H9 (cell line): Measurements from ENCODE around the gene WDFY3. TPM values are rescaled to one million over a fixed set of nuclear protein-coding genes. Genes with fewer than 3 reads are reported as not detected.

Source experiments
- DNase-seq: peaks from one replicate; pipeline ENCODE4 v3.0.0-alpha.2; 2017
- H2AFZ ChIP-seq: one replicate; pipeline ENCODE4 v1.6.1; 2013; ENCODE audit warnings: mild to moderate bottlenecking, low read length, control low read depth, moderate library complexity
- H2AK5ac ChIP-seq: 2 replicates; pipeline ENCODE4 v1.6.1; 2013; ENCODE audit warnings: low read length, control low read depth, mixed read lengths; ENCODE audit not compliant: insufficient read length
- H2BK120ac ChIP-seq: one replicate; pipeline ENCODE4 v1.6.1; 2013; ENCODE audit warnings: low read depth, mild to moderate bottlenecking, low read length, control low read depth, inconsistent platforms; ENCODE audit not compliant: poor library complexity, severe bottlenecking
- H2BK12ac ChIP-seq: 2 replicates; pipeline ENCODE4 v1.6.1; 2013; ENCODE audit warnings: low read length, control low read depth, mixed read lengths, low read depth; ENCODE audit not compliant: insufficient read length
- H2BK15ac ChIP-seq: 2 replicates; pipeline ENCODE4 v1.6.1; 2013; ENCODE audit warnings: low read depth, low read length, control low read depth
- H2BK20ac ChIP-seq: one replicate; pipeline ENCODE4 v1.6.1; 2013; ENCODE audit warnings: low read depth, mild to moderate bottlenecking, low read length, control low read depth, inconsistent platforms; ENCODE audit not compliant: poor library complexity, severe bottlenecking
- H2BK5ac ChIP-seq: 2 replicates; pipeline ENCODE4 v1.6.1; 2013; ENCODE audit warnings: low read length, control low read depth, mixed read lengths; ENCODE audit not compliant: insufficient read length
- H3K14ac ChIP-seq: 2 replicates; pipeline ENCODE4 v1.6.1; 2013; ENCODE audit warnings: low read length, control low read depth; ENCODE audit not compliant: insufficient read depth
- H3K18ac ChIP-seq: 2 replicates; pipeline ENCODE4 v1.6.1; 2013; ENCODE audit warnings: low read depth, mild to moderate bottlenecking, mixed read lengths, low read length, control low read depth; ENCODE audit not compliant: insufficient read length
- H3K23ac ChIP-seq: 2 replicates; pipeline ENCODE4 v1.6.1; 2013; ENCODE audit warnings: low read length, control low read depth, mixed read lengths, low read depth; ENCODE audit not compliant: insufficient read length
- H3K23me2 ChIP-seq: 2 replicates; pipeline ENCODE4 v1.6.1; 2013; ENCODE audit warnings: low read depth, mild to moderate bottlenecking, mixed read lengths, low read length, control low read depth; ENCODE audit not compliant: insufficient read length, poor library complexity, severe bottlenecking
- H3K27ac ChIP-seq: 2 replicates; pipeline ENCODE4 v1.5.1; 2013; ENCODE audit warnings: low read length, control low read depth, mixed read lengths, low read depth; ENCODE audit not compliant: insufficient read length
- H3K27me3 ChIP-seq: 2 replicates; pipeline ENCODE4 v1.6.1; 2013; ENCODE audit warnings: low read length, control low read depth, inconsistent platforms; ENCODE audit not compliant: insufficient read depth
- H3K4ac ChIP-seq: 2 replicates; pipeline ENCODE4 v1.6.1; 2013; ENCODE audit warnings: low read depth, mild to moderate bottlenecking, control low read depth, inconsistent platforms, low read length, moderate library complexity
- H3K4me1 ChIP-seq: 2 replicates; pipeline ENCODE4 v1.6.1; 2013; ENCODE audit warnings: low read length, control low read depth, inconsistent platforms; ENCODE audit not compliant: insufficient read depth
- H3K4me2 ChIP-seq: 2 replicates; pipeline ENCODE4 v1.6.1; 2013; ENCODE audit warnings: low read length, control low read depth, mixed read lengths; ENCODE audit not compliant: insufficient read length, insufficient read depth
- H3K56ac ChIP-seq: 2 replicates; pipeline ENCODE4 v1.6.1; 2013; ENCODE audit warnings: low read depth, mild to moderate bottlenecking, mixed read lengths, low read length, control low read depth; ENCODE audit not compliant: insufficient read length
- H3K79me1 ChIP-seq: 2 replicates; pipeline ENCODE4 v1.6.1; 2013; ENCODE audit warnings: low read depth, mild to moderate bottlenecking, moderate library complexity, low read length, control low read depth, inconsistent platforms; ENCODE audit not compliant: insufficient read depth, poor library complexity, severe bottlenecking
- H3K79me2 ChIP-seq: 2 replicates; pipeline ENCODE4 v1.6.1; 2013; ENCODE audit warnings: low read length, control low read depth, inconsistent platforms; ENCODE audit not compliant: insufficient read depth
- H3K9ac ChIP-seq: 2 replicates; pipeline ENCODE4 v1.6.1; 2013; ENCODE audit warnings: low read length, control low read depth, mixed read lengths; ENCODE audit not compliant: insufficient read length; ENCODE audit errors: extremely low read depth
- H3K9me3 ChIP-seq: one replicate; pipeline ENCODE4 v1.6.1; 2013; ENCODE audit warnings: low read depth, low read length, inconsistent platforms; ENCODE audit not compliant: control insufficient read depth
- H3T11ph ChIP-seq: one replicate; pipeline ENCODE4 v1.6.1; 2013; ENCODE audit warnings: mild to moderate bottlenecking, low read length, control low read depth, inconsistent platforms
- H4K20me1 ChIP-seq: one replicate; pipeline ENCODE4 v1.6.1; 2013; ENCODE audit not compliant: control insufficient read depth, insufficient read length, insufficient read depth
- H4K5ac ChIP-seq: 2 replicates; pipeline ENCODE4 v1.6.1; 2013; ENCODE audit warnings: low read depth, mild to moderate bottlenecking, mixed read lengths, low read length, control low read depth; ENCODE audit not compliant: insufficient read length
- H4K8ac ChIP-seq: replicated peaks from 2 replicates; pipeline ENCODE4 v1.6.1; 2013; ENCODE audit warnings: low read length, control low read depth, mixed read lengths, low read depth; ENCODE audit not compliant: insufficient read length
- H4K91ac ChIP-seq: 2 replicates; pipeline ENCODE4 v1.6.1; 2013; ENCODE audit warnings: low read depth, mild to moderate bottlenecking, moderate library complexity, mixed read lengths, low read length, control low read depth; ENCODE audit not compliant: insufficient read length
- H3K27ac Mint-ChIP-seq, 3 experiments: 2 replicates in 2 of 3; 3 replicates in 1 of 3; pipeline ENCODE4 v1.8.0; 2020 to 2021; ENCODE audit warnings: mixed read lengths in 3 of 3, mild to moderate bottlenecking in 1 of 3, moderate library complexity in 1 of 3
- H3K27me3 Mint-ChIP-seq: 2 replicates; pipeline ENCODE4 v1.8.0; 2021; ENCODE audit warnings: low read depth, mild to moderate bottlenecking, moderate library complexity, mixed read lengths
- H3K36me3 Mint-ChIP-seq, 3 experiments: 2 replicates in 2 of 3; 3 replicates in 1 of 3; pipeline ENCODE4 v1.8.0; 2020 to 2021; ENCODE audit warnings: low read depth in 3 of 3, mixed read lengths in 3 of 3; ENCODE audit not compliant: insufficient read depth in 1 of 3
- H3K4me1 Mint-ChIP-seq, 2 experiments: 2 replicates each; pipeline ENCODE4 v1.8.0; 2020; ENCODE audit warnings: mixed read lengths in 2 of 2
- H3K4me3 Mint-ChIP-seq, 2 experiments: 2 replicates in 1 of 2; 3 replicates in 1 of 2; pipeline ENCODE4 v1.8.0; 2020 to 2021; ENCODE audit warnings: mild to moderate bottlenecking in 2 of 2, mixed read lengths in 2 of 2, moderate library complexity in 1 of 2
- H3K9me3 Mint-ChIP-seq, 2 experiments: 2 replicates in 1 of 2; 3 replicates in 1 of 2; pipeline ENCODE4 v1.8.0; 2020; ENCODE audit warnings: mild to moderate bottlenecking in 2 of 2, mixed read lengths in 2 of 2, moderate library complexity in 1 of 2
- CTCF ChIP-seq: fragments of 200-600 bp; sonication (generic); conservative IDR thresholded peaks from 3 replicates; pipeline ENCODE4 v1.8.0; 2021; ENCODE audit warnings: antibody characterized with exemption, mild to moderate bottlenecking
- WGBS: extraction: QIAGEN DNeasy Blood & Tissue Kit; methylation state at CpG from one replicate; pipeline ENCODE4 v1.1.7; 2013; ENCODE audit warnings: missing lambda C conversion rate, low lambda C conversion rate, mixed read lengths; ENCODE audit not compliant: insufficient read length; ENCODE audit errors: extremely low coverage; 5-methylcytosine and 5-hydroxymethylcytosine counted together
- total RNA-seq: library from RNA; stranded (reverse); gene quantifications from 2 replicates; pipeline ENCODE4 v1.2.1, GENCODE V29; 2021

The WDFY3 gene
- total RNA-seq, 1 experiment from 2014 or later = 54.6 TPM

- no peak overlapping the region for H3K18ac ChIP-seq
- no peaks in the 10 kb centered on the region for H3K23me2 ChIP-seq
- no peaks in the 10 kb centered on the region for H3K9me3 ChIP-seq
- H3K9ac ChIP-seq = no peak overlapping the region
- H3K4me1 Mint-ChIP-seq = peaks cover 0 to 2% of the 10 kb centered on the region in 2 experiments; a peak in 1 of 4 replicates
- no peak overlapping the region for H2AK5ac ChIP-seq
- H4K8ac ChIP-seq = no peak overlapping the region
- H2BK12ac ChIP-seq = no peak overlapping the region
- no peak for DNase-seq
- H3K23ac ChIP-seq = no peak overlapping the region
- H3K4me3 Mint-ChIP-seq = no peak overlapping the region
- H2BK5ac ChIP-seq = no peak overlapping the region
- H4K91ac ChIP-seq = no peak overlapping the region
- no peaks in the 10 kb centered on the region for H3K27me3 ChIP-seq
- WGBS = no CpG with 5 or more reads among the region's 9 CpGs
- H3K56ac ChIP-seq = no peak overlapping the region
- no peak overlapping the region for H3K14ac ChIP-seq
- peaks cover 4 to 23% (median 20%) of the 10 kb centered on the region in 3 experiments; a peak in 6 of 7 replicates for H3K36me3 Mint-ChIP-seq
- H3K4me1 ChIP-seq = no peaks in the 10 kb centered on the region
- no peaks in the 10 kb centered on the region for H3K27me3 Mint-ChIP-seq
- no peaks in the 10 kb centered on the region for H4K20me1 ChIP-seq
- no peak for TF ChIP-seq CTCF
- H3K4me2 ChIP-seq = no peak overlapping the region
- H2AFZ ChIP-seq = no peak overlapping the region
- no peak overlapping the region for H3T11ph ChIP-seq
- H3K4ac ChIP-seq = no peak overlapping the region
- H3K27ac Mint-ChIP-seq = no peak overlapping the region
- H2BK20ac ChIP-seq = no peak overlapping the region
- H3K9me3 Mint-ChIP-seq = no peaks in the 10 kb centered on the region
- H3K79me2 ChIP-seq = no peaks in the 10 kb centered on the region
- no peak overlapping the region for H2BK15ac ChIP-seq
- H3K79me1 ChIP-seq = no peaks in the 10 kb centered on the region
- H2BK120ac ChIP-seq = no peak overlapping the region
- no peak overlapping the region for H4K5ac ChIP-seq
- H3K27ac ChIP-seq = no peak overlapping the region
These were observed 156.5 kb downstream of the WDFY3 start for GRCh38 chr4:84809946-84810345.
